Activated CD4-positive, alpha-beta T cell treated with anti-CD3 and anti-CD28 coated beads for 48 hours (primary cell): ENCODE data around the gene SPX.
A peak's percentile ranks its signal among the peaks of the same experiment; 100 is the strongest.

Experiments used
- DNase-seq: peaks from one replicate; pipeline ENCODE4 v3.0.0-alpha.2; 2020

The SPX gene

GRCh38 chr12:21526053-21526452 lies at the start of gene SPX:
TSS of gene SPX (plus strand) at chr12:21526296. CDS start at chr12:21526473, 177 bp downstream.
- no peak for DNase-seq

- DNase-seq: no peak
These were observed 49.1 kb upstream of the SPX start for GRCh38 chr12:21476949-21477348.

- DNase-seq: no peak
These were observed 47.2 kb upstream of the SPX start for GRCh38 chr12:21478756-21479455.

- DNase-seq: no peak
These were observed 42.6 kb upstream of the SPX start for GRCh38 chr12:21483531-21483930.

GRCh38 chr12:21485998-21486397 lies 40.1 kb upstream of the SPX start:
- DNase-seq: no peak

GRCh38 chr12:21499765-21500164 lies 26.3 kb upstream of the SPX start:
- no peak for DNase-seq

GRCh38 chr12:21500786-21501257 lies 25.3 kb upstream of the SPX start:
- no peak for DNase-seq

- peak; percentile 93 for DNase-seq
These were observed 24.6 kb upstream of the SPX start, which contains the start of the genes GOLT1B and RECQL for GRCh38 chr12:21501258-21502163. TSS of gene GOLT1B (plus strand) at chr12:21501789. CDS start at chr12:21501924, 135 bp downstream. TSS of gene RECQL (minus strand) at chr12:21501635. CDS start at chr12:21499570, 2,065 bp downstream.

- DNase-seq: peak; percentile 53
These were observed 24.0 kb upstream of the SPX start for GRCh38 chr12:21502164-21502496.

- DNase-seq: no peak
These were observed 23.2 kb upstream of the SPX start for GRCh38 chr12:21502872-21503271.

- no peak for DNase-seq
These were observed 20.2 kb upstream of the SPX start for GRCh38 chr12:21505888-21506287.

- no peak for DNase-seq
These were observed 18.2 kb upstream of the SPX start for GRCh38 chr12:21507849-21508248.

- DNase-seq: no peak
These were observed 16.3 kb upstream of the SPX start for GRCh38 chr12:21509768-21510167.

- no peak for DNase-seq
These were observed 9.8 kb upstream of the SPX start for GRCh38 chr12:21516281-21516680.

GRCh38 chr12:21518451-21518850 lies 7.6 kb upstream of the SPX start:
- DNase-seq: no peak

- no peak for DNase-seq
These were observed 4.6 kb upstream of the SPX start for GRCh38 chr12:21521541-21521940.

GRCh38 chr12:21523148-21523547 lies 2.9 kb upstream of the SPX start:
- DNase-seq: no peak

- no peak for DNase-seq
These were observed 737 bp downstream of the SPX start for GRCh38 chr12:21526721-21527345.

GRCh38 chr12:21527451-21528180 lies 1.5 kb downstream of the SPX start:
- peak; percentile 76 for DNase-seq

GRCh38 chr12:21528953-21529352 lies 2.9 kb downstream of the SPX start:
- no peak for DNase-seq

- DNase-seq: no peak
These were observed 3.4 kb downstream of the SPX start for GRCh38 chr12:21529456-21529855.

- DNase-seq: no peak
These were observed 12.1 kb downstream of the SPX start for GRCh38 chr12:21538061-21538653.
